T-helper 1 cell (primary cell): ENCODE results near the gene TRH.
"Not testable (repeated sequence)": the region's sequence is repeated elsewhere in the genome, so short reads cannot be mapped to it uniquely, and the experiment has no call there.

Experiments used
- DNase-seq, 5 donors: peaks; one replicate each; pipeline ENCODE4 v3.0.0-alpha.2; 2012 to 2020

TRH gene

GRCh38 chr3:130013246-130013645 lies 38.7 kb downstream of the TRH start:
- DNase-seq: not testable (repeated sequence)

- DNase-seq: no peak
Observed at GRCh38 chr3:130014526-130014925, 40.0 kb downstream of the TRH start.

DNA sequence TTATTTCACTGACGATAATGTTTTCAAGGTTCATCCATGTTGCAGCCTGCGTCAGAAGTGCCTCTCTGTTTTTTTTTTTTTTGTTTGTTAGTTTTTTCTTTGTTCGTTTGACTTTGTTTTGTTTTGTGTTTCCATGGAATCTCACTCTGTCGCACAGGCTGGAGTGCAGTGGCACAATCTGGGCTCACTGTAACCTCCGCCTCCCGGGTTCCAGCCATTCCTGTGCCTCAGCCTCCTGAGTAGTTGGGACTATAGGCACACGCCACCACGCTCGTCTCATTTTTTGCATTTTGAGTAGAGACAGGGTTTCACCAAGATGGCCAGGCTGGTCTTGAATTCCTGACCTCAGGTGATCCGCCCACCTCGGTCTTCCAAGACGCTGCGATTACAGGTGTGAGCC lies 43.1 kb downstream of the TRH start:
- not testable (repeated sequence) for DNase-seq

DNA sequence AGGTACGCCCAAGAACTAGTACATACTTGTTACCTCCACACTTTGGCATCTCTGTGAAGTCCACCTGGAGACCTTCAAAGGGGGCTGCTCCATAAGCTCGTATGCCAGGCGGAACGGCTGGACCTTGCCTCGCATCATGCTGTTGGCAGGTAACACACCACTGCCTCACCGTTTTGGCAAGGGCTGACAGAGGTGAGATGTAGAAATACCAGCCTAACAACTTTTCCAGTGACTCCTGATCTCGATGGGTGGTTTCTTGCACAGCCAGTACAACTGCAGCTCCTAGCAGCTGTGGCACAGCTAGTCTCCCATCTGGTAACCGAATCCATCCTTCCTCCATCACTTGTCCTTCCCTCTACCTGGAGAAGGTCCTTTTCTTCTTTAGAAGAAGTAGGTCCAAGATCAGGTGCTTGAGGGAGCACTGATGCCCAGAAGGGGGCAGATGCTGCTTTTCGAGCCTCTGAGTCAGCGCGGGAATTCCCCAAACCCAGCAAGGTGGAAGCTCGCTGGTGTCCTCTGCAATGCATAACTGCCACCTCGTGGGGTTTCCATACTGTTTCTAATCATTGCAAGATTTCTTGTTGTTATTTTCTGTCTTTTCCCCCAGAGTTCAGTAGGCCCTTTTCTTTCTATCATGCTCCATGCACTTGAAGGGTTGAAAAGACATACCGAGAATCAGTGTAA lies 51.8 kb downstream of the TRH start:
- peak in 2 of 5 donors; percentile 3 to 15 for DNase-seq

DNA sequence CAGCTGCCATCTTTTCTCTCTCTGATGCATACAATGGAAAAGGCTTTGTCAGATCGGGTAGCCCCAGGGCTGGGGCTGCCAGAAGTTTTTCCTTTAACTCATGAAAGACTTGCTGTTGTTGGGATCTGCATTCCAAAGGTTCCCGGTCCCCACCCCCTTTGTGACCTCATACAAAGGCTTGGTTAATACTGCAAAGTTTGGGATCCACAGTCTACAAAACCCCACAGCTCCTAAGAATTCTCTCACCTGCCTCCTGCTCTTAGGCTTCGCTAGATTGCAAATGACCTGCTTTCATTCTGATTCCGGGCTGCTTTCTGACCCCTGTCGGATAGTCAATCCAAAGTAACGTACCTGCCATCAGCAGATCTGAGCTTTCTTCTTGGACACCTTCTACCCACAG lies 52.9 kb downstream of the TRH start:
- not testable (repeated sequence) for DNase-seq
